Measurements from ENCODE around the gene HMCN2. TPM values are rescaled to one million over a fixed set of nuclear protein-coding genes. Genes with fewer than 3 reads are reported as not detected.

Gene HMCN2
- total and polyA plus RNA-seq, 2 donors (not counting 3 experiments of a cell fraction or from before 2014, with no cell fraction given): 0.04 to 0.24 TPM

- ChIA-PET CTCF (interaction anchor here (1.4 to 1.8 kb wide), 3 partner anchors 8 to 217 kb away, joined by 3 to 8 read pairs (median 6); no protein-coding TSS in a partner anchor), POLR2A (no interaction called here)
- Histone ChIP-seq H3K9me3 (replicated peaks; ENCODE audit: control insufficient read depth, insufficient read depth, low read length) (no peaks in the 10 kb centered on the region), H3K27me3 (ENCODE audit: control insufficient read depth in 2 of 2, insufficient read depth in 2 of 2, low read length in 2 of 2) (no peaks in the 10 kb centered on the region), H3K4me2 (ENCODE audit: insufficient read depth, low read length) (no peak overlapping the region), H4K20me1 (replicated peaks; ENCODE audit: control insufficient read depth, extremely low read depth, insufficient read depth, low read length) (no peaks in the 10 kb centered on the region), H2AFZ (ENCODE audit: low read depth, low read length) (no peak overlapping the region), H3K9me1 (replicated peaks; ENCODE audit: control insufficient read depth, extremely low read depth, insufficient read depth, low read length) (no peaks in the 10 kb centered on the region), H3K27ac (ENCODE audit: insufficient read depth, low read depth, low read length) (no peak overlapping the region), H3K4me3 (replicated peaks in 1 of 3; ENCODE audit: insufficient read depth in 1 of 3, low read depth in 1 of 3, low read length in 3 of 3) (no peak overlapping the region), H3K4me1 (ENCODE audit: control insufficient read depth, extremely low read depth, insufficient read depth, low read length) (no peaks in the 10 kb centered on the region), H3K9ac (replicated peaks; ENCODE audit: extremely low read depth, insufficient read depth, low read length) (no peak overlapping the region), H3K36me3 (ENCODE audit: control insufficient read depth in 2 of 2, extremely low read depth in 1 of 2, insufficient read depth in 2 of 2, low read length in 2 of 2) (no peaks in the 10 kb centered on the region), H3K79me2 (ENCODE audit: control insufficient read depth, insufficient read depth, low read length) (no peaks in the 10 kb centered on the region)
- no TSS peak for BruUV-seq (replicated peaks)
- intact Hi-C loops (cut with micrococcal nuclease): no loop called here
- TF ChIP-seq JUN (IDR thresholded peaks at IDR 0.05; ENCODE audit: borderline replicate concordance, insufficient read depth, insufficient read length, low read depth): no peak
- TF ChIP-seq GATA2 (IDR thresholded peaks at IDR 0.05; ENCODE audit: insufficient read depth, insufficient read length, low read depth, low read length): no peak
- TF ChIP-seq, protein P1, sequence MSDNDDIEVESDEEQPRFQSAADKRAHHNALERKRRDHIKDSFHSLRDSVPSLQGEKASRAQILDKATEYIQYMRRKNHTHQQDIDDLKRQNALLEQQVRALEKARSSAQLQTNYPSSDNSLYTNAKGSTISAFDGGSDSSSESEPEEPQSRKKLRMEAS (IDR thresholded peaks at IDR 0.05; ENCODE audit: insufficient read depth, insufficient read length): no peak
- TF ChIP-seq POLR2A (IDR thresholded peaks at IDR 0.05; ENCODE audit: low read depth, low read length): no peak
- TF ChIP-seq MYC (IDR thresholded peaks at IDR 0.05; ENCODE audit: low read depth, low read length): no peak
- no peak for TF ChIP-seq POLR2AphosphoS5 (IDR thresholded peaks at IDR 0.05; ENCODE audit: insufficient read depth, low read depth, low read length)
- no peak for TF ChIP-seq EZH2 (IDR thresholded peaks at IDR 0.05; ENCODE audit: borderline replicate concordance, low read depth, low read length, severe bottlenecking)
- TF ChIP-seq FOS (IDR thresholded peaks at IDR 0.05; ENCODE audit: borderline replicate concordance, insufficient read depth, low read length): no peak
- no peak for FAIRE-seq
- dilution Hi-C loops (cut with MboI; ENCODE audit: extremely low pct_ligation_motif_present, low sequenced_read_pairs): no loop called here
- DNase-seq (ENCODE audit: low read depth, low spot score): no peak
Measured at GRCh38 chr9:130467316-130467715, 201.8 kb downstream of the HMCN2 start.

- Histone ChIP-seq H3K9me3 (replicated peaks; ENCODE audit: control insufficient read depth, insufficient read depth, low read length) (no peaks in the 10 kb centered on the region), H2AFZ (ENCODE audit: low read depth, low read length) (no peak overlapping the region), H3K9ac (replicated peaks; ENCODE audit: extremely low read depth, insufficient read depth, low read length) (no peak overlapping the region), H4K20me1 (replicated peaks; ENCODE audit: control insufficient read depth, extremely low read depth, insufficient read depth, low read length) (no peaks in the 10 kb centered on the region), H3K9me1 (replicated peaks; ENCODE audit: control insufficient read depth, extremely low read depth, insufficient read depth, low read length) (no peaks in the 10 kb centered on the region), H3K4me2 (ENCODE audit: insufficient read depth, low read length) (no peak overlapping the region), H3K36me3 (ENCODE audit: control insufficient read depth in 2 of 2, extremely low read depth in 1 of 2, insufficient read depth in 2 of 2, low read length in 2 of 2) (no peaks in the 10 kb centered on the region), H3K4me3 (replicated peaks in 1 of 3; ENCODE audit: insufficient read depth in 1 of 3, low read depth in 1 of 3, low read length in 3 of 3) (no peak overlapping the region), H3K4me1 (ENCODE audit: control insufficient read depth, extremely low read depth, insufficient read depth, low read length) (no peaks in the 10 kb centered on the region), H3K27me3 (ENCODE audit: control insufficient read depth in 2 of 2, insufficient read depth in 2 of 2, low read length in 2 of 2) (no peaks in the 10 kb centered on the region), H3K79me2 (ENCODE audit: control insufficient read depth, insufficient read depth, low read length) (no peaks in the 10 kb centered on the region), H3K27ac (ENCODE audit: insufficient read depth, low read depth, low read length) (no peak overlapping the region)
- ChIA-PET POLR2A (no interaction called here), CTCF (interaction anchor here (1.4 to 1.8 kb wide), 3 partner anchors 9 to 215 kb away, joined by 3 to 8 read pairs (median 6); no protein-coding TSS in a partner anchor)
- no TSS peak for BruUV-seq (replicated peaks)
- intact Hi-C loops (cut with micrococcal nuclease) (no loop called here), dilution Hi-C loops (cut with MboI; ENCODE audit: extremely low pct_ligation_motif_present, low sequenced_read_pairs) (no loop called here)
- FAIRE-seq (no peak), DNase-seq (ENCODE audit: low read depth, low spot score) (no peak)
- TF ChIP-seq, protein P1 (IDR thresholded peaks at IDR 0.05; ENCODE audit: insufficient read depth, insufficient read length): no peak
- no peak for TF ChIP-seq GATA2 (IDR thresholded peaks at IDR 0.05; ENCODE audit: insufficient read depth, insufficient read length, low read depth, low read length)
- no peak for TF ChIP-seq POLR2A (IDR thresholded peaks at IDR 0.05; ENCODE audit: low read depth, low read length)
- no peak for TF ChIP-seq FOS (IDR thresholded peaks at IDR 0.05; ENCODE audit: borderline replicate concordance, insufficient read depth, low read length)
- no peak for TF ChIP-seq POLR2AphosphoS5 (IDR thresholded peaks at IDR 0.05; ENCODE audit: insufficient read depth, low read depth, low read length)
- no peak for TF ChIP-seq JUN (IDR thresholded peaks at IDR 0.05; ENCODE audit: borderline replicate concordance, insufficient read depth, insufficient read length, low read depth)
- no peak for TF ChIP-seq CTCF (IDR thresholded peaks at IDR 0.05; ENCODE audit: extremely low read depth in 1 of 2, insufficient read depth in 1 of 2, low read depth in 1 of 2, low read length in 2 of 2)
- no peak for TF ChIP-seq MYC (IDR thresholded peaks at IDR 0.05; ENCODE audit: low read depth, low read length)
- TF ChIP-seq EZH2 (IDR thresholded peaks at IDR 0.05; ENCODE audit: borderline replicate concordance, low read depth, low read length, severe bottlenecking): no peak
Measured at GRCh38 chr9:130468566-130468965, 203.0 kb downstream of the HMCN2 start.
